GM12873 (cell line): ENCODE results near the gene BCL6.

Experiments used
- CTCF ChIP-seq: IDR thresholded peaks from 2 replicates; pipeline ENCODE4 v1.5.1; 2012; ENCODE audit warnings: low read depth, mild to moderate bottlenecking, moderate library complexity, low read length, control low read depth; ENCODE audit not compliant: insufficient read depth; ENCODE audit errors: missing control alignments

BCL6 gene

DNA sequence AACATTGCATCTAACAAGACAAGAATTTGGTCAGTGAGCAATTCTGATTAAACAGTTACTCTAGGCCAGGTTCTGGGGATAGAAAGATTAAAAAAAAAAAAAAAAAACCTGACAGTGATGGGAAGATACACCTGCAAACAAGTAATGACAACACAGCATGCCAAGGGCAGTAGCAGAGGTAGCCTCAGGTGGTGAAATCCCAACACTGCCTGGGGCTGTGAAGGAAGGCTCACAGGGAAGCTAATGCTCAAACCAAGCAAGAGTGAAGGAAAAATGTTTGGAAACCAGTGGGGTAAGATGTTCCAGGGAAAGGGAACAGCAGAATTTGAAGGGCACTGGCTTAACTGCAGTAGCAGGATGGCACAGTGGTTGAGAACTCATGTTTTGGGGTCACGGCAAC is 51.8 kb downstream of the BCL6 start:
- TF ChIP-seq CTCF = no peak

GRCh38 chr3:187689984-187690383 is 55.3 kb downstream of the BCL6 start:
- TF ChIP-seq CTCF = no peak

DNA sequence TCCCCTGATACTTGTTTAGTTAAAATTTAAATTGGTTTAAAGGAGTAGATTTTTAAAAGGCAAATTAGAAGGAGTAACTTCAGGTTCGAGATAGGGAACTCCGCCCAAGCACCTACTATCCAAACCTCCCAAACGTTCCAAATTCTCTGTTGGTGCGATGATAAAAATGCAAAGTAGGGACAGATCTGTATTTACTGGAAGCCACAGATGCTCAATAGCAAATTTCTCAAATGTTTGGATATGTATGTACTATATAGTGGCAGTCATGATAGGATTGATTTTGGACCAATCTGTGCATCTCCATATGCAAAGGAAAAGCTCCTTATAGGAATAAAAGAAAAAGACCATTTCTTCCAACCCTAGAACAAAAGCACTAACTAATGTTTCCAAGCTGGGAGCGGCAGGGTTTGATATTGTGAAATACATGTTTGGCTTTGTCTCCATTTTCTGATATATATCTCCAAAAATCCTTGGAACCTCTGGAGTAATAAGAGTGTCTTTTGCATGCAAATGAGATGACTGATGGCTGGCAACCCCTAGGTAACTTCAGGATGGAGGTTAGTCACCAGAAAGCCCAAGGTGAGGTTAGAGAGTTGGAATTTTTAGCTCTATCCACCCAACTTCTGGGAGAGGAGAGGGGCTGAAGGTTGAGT is 58.5 kb downstream of the BCL6 start:
- TF ChIP-seq CTCF = no peak

DNA sequence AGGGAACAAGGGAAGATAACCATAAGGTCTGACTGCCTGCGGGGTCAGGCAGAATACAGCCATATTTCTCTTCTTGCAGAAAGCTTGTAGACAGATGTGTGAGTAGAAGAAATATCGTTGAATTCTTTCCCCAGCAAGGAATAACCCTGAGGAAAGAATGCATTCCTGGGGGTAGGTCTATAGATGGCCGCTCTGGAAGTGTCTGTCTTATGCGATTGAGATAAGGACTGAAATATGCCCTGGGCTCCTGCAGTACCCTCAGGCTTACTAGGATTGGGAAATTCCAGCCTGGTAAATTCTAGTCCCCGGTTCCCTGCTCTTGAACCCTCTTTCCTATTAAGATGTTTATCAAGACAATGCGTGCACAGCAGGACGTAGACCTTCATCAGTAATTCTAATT is 59.3 kb downstream of the BCL6 start:
- no peak for TF ChIP-seq CTCF

- no peak for TF ChIP-seq CTCF
Measured at GRCh38 chr3:187684880-187685279, 60.4 kb downstream of the BCL6 start.

DNA sequence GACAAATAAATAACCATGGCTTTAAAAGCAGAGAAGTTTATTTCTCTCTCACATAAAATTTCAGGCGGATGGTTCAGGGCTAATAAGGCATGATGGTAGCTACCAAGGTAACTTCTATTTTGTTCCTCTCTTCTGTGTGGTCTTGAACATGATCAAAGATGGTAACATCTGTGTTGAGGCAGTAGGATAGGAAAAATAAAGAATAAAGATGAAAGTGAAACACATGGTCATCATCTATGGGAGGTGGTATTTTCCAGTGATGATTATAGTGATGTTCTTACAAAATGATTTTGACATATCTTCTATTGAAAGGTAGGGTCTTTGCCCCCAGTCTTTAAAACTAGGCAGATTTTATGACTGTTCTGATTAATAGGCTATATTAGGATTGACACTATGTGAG is 60.8 kb downstream of the BCL6 start:
- TF ChIP-seq CTCF = no peak

GRCh38 chr3:187679638-187680396 is 65.5 kb downstream of the BCL6 start:
- peak; percentile 94 for TF ChIP-seq CTCF
